Measurements from ENCODE around the gene TM9SF4.

The TM9SF4 gene

GRCh38 chr20:32208499-32209154 is 99.1 kb downstream of the TM9SF4 start:
- no peak for DNase-seq (ENCODE audit: low read depth)

DNA sequence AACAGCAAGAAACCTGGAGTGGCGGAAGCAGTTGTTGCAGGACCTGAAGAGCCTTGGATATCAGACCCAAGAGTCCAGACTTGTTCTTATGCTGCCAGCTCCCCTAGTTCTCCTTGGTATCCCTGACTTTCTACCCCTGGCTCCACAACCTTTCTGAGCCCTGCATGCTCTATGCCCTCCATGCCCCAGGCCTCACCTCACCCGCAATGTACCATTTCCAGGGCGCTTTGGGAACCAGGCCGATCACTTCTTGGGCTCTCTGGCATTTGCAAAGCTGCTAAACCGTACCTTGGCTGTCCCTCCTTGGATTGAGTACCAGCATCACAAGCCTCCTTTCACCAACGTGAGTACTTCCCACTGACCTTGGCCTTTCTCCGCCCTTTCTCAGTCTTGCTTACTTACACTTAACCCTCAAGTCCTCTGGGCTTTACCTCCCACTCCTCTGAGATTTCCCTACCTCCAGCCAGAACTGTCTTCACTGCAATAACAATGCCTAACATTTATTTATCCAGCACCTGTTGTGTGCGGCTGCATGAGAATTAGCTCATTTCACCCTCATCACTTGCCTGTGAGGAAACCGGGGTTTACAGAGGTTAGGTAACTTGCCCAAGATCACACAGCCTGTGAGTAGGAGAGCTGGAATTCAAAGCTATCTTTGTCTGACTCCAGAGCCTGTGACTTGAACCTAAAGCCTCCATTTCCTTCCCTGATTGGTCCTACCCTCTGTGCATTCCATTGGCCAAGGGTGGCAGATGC is 100.5 kb downstream of the TM9SF4 start:
- DNase-seq (ENCODE audit: low read depth): no peak

DNA sequence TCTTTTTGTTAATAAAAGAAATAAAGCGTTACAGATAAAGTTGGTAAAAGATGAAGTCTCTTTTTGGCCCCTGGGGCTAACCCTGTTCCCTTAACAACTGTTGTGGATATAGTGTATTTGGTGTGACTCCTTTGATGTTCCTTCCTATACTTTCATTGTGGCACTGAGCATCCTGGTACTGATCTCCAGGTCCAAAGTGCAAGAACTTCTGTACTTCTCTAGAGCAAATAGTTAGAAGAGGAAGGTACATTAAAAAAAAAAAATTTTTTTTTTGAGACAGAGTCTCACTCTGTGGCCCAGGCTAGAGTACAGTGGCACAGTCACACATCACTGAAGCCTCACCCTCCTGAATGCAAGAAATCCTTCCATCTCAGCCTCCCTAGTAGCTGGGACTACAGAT is 104.4 kb downstream of the TM9SF4 start:
- DNase-seq (ENCODE audit: low read depth): no peak

GRCh38 chr20:32215147-32215546 is 105.6 kb downstream of the TM9SF4 start:
- DNase-seq (ENCODE audit: low read depth): no peak

DNA sequence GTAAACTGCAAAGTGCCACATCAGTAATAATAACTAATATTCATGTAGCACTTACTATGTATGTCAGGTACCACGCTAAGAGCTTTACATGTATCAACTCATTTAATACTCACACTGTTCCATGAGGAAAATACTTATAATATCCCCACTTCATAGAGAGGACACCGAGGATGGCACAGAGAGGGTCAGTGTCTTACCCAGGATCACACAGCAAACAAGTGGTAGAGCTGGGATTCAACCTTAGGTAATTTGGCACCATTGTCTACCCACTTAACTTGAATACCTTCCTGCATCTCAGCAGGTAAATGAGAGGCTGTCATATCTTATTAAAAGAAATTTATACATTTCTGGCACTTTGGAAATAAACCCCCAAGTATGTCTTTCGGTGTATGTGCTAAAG is 106.2 kb downstream of the TM9SF4 start:
- DNase-seq (ENCODE audit: low read depth): no peak

DNA sequence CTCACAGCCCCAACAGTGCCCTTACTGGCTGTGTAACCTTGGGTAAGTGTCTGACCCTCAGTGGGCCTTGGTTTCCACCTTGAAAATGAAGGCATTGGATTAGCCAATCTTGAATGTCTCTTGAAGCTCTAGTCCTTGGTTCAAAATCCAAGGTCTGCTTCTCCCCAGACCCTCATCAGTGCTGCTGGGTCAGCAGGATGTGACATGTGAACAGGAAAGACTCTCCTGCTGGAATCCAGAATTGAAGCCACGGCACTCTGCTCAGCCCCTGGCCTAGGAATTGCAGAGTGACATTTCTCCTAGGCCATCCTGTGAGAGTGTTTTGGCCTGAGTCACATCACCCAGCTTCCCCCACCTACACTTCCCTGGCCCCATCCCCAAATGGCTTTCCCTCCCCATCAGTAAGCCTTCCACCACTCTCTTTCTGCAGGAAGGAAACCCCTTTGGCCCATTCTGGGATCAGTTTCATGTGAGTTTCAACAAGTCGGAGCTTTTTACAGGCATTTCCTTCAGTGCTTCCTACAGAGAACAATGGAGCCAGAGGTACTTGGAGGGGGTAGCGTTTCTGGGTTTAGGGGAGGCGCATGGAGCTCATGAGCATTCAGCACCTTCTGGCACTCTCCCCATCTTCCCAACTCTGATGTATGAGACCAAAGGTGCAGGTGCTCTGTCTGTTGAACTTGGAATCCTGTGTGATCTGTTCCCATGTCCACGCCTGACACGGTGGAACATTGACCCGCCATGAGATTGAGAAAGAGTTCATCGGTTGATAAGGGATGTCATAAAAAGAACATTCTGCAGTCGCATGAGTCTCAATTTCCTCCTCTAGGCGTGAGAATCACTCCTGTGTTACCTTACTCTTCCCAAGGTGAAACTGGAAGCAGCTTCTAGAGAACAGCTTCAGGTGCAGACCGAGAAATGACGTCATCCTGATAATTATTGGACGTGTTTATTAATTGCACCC is 106.9 kb downstream of the TM9SF4 start:
- no peak for DNase-seq (ENCODE audit: low read depth)

Measured in stimulated activated CD8-positive, alpha-beta memory T cell treated with anti-CD3 and anti-CD28 coated beads, Interleukin-4, amount 100 ng/mL, for 24 hours (primary cell).